ENCODE results near the gene CDHR3. TPM values are rescaled to one million over a fixed set of nuclear protein-coding genes. Genes with fewer than 3 reads are reported as not detected.
"Not testable (repeated sequence)": the region's sequence is repeated elsewhere in the genome, so short reads cannot be mapped to it uniquely, and the experiment has no call there.

The CDHR3 gene
- total RNA-seq, 1 experiment from 2014 or later: 0.58 TPM

- DNase-seq (ENCODE audit: low spot score): no peak
Measured at GRCh38 chr7:105958012-105958411, 5.1 kb upstream of the CDHR3 start.

GRCh38 chr7:105962353-105962752 lies 711 bp upstream of the CDHR3 start:
- DNase-seq (ENCODE audit: low spot score): no peak

DNA sequence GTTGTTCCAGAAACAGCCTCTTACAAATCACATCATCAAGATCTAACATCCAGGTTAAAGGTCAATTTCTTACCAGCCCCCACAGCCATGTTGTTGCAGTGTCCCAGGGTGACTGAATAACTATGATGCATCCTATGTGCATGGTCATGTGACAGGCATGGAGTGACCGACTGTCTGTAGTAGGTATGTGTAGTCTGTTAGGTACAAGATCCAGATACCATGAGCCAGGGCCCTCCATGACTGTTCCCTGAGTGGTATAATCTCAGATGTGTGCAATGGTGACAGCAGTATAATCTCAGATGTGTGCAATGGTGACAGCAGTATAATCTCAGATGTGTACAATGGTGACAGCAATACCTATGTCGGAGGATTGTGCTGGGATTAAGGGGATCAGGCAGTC lies 8.8 kb downstream of the CDHR3 start:
- DNase-seq (ENCODE audit: low spot score): no peak

- DNase-seq (ENCODE audit: low spot score): no peak
Measured at GRCh38 chr7:105972276-105972675, 9.2 kb downstream of the CDHR3 start.

GRCh38 chr7:105974471-105974870 lies 11.4 kb downstream of the CDHR3 start:
- DNase-seq (ENCODE audit: low spot score): no peak

- DNase-seq (ENCODE audit: low spot score): no peak
Measured at GRCh38 chr7:105975770-105976417, 12.8 kb downstream of the CDHR3 start.

GRCh38 chr7:105976868-105977267 lies 13.8 kb downstream of the CDHR3 start:
- no peak for DNase-seq (ENCODE audit: low spot score)

- no peak for DNase-seq (ENCODE audit: low spot score)
Measured at GRCh38 chr7:105978035-105978434, 15.0 kb downstream of the CDHR3 start.

DNA sequence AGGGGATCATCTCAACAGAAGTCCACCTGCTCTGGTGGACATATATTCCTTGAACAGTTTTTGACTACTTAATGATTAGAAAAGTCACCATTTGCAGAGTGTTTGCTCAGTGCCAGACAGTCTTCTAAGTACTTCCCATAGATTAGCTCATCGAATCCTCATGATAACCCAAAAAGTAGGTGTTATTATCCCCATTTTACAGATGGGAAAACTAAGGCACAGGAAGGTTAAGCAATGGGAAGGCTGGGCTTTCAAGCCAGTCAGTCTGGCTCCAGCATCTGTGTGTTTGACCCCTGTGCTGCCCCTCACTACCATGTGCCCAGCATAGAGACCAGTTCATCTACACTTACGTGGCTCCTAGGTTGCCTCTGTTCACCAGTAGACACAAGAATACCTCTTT lies 15.9 kb downstream of the CDHR3 start:
- no peak for DNase-seq (ENCODE audit: low spot score)

GRCh38 chr7:105979405-105979804 lies 16.3 kb downstream of the CDHR3 start:
- DNase-seq (ENCODE audit: low spot score): no peak

- no peak for DNase-seq (ENCODE audit: low spot score)
Measured at GRCh38 chr7:105980645-105981396, 17.8 kb downstream of the CDHR3 start.

DNA sequence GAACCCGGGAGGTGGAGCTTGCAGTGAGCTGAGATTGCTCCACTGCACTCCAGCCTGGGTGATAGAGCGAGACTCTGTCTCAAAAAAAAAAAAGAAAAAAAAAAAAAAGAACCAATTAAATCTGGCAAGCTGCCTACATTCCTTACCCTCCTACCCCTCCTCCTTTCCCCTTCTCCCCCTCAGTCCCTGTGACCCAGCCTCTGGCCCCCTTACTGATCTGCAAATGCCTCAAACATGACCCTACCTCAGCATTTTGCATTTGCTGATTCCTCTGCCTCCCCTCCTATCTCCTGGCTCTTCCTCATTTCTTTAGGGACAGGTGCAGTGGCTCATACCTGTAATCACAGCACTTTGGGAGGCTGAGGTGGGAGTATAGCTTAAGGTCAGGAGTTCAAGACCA lies 19.3 kb downstream of the CDHR3 start:
- no peak for DNase-seq (ENCODE audit: low spot score)

DNA sequence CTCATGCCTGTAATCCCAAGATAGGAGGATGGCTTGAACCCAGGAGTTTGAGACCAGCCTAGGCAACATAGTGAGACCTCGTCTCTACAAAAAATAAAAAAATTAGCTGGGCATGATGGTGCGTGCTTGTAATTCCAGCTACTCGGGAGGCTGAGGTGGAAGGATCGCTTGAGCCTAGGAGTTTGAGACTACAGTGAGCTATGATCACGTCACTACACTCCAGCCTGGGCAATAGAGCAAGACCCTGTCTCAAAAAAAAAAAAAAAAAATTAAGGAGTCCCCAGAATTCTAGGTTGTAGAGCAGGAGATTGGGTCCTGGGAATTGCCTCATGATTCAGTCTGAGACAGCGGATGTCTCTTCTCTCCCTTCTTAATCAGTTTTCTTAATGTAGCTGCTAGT lies 21.7 kb downstream of the CDHR3 start:
- DNase-seq (ENCODE audit: low spot score): not testable (repeated sequence)

GRCh38 chr7:105985229-105985628 lies 22.2 kb downstream of the CDHR3 start:
- DNase-seq (ENCODE audit: low spot score): no peak

- no peak for DNase-seq (ENCODE audit: low spot score)
Measured at GRCh38 chr7:105985672-105986215, 22.7 kb downstream of the CDHR3 start.

- DNase-seq (ENCODE audit: low spot score): no peak
Measured at GRCh38 chr7:105987046-105987445, 24.0 kb downstream of the CDHR3 start.

- no peak for DNase-seq (ENCODE audit: low spot score)
Measured at GRCh38 chr7:105988276-105988675, 25.2 kb downstream of the CDHR3 start.

DNA sequence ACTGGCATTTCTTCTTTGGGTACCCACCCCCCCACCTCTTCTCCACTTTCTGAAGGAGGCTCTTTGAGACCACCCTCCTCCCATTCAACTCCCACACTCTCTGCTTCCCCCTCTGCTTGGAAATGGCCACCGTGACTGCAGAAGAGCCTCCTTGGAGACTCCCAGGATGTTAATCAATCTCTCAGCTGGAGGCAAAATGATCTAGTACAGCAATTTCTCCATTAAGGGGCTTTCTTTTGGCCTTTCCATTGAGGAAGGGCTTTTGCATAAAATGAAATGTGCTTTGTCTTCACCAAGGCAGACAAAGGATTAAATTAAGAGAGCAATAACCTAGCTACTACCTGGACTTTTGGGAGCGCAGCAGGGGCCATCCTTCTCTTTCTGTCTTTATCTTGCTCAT lies 26.1 kb downstream of the CDHR3 start:
- no peak for DNase-seq (ENCODE audit: low spot score)

- no peak for DNase-seq (ENCODE audit: low spot score)
Measured at GRCh38 chr7:105989686-105990085, 26.6 kb downstream of the CDHR3 start.

DNA sequence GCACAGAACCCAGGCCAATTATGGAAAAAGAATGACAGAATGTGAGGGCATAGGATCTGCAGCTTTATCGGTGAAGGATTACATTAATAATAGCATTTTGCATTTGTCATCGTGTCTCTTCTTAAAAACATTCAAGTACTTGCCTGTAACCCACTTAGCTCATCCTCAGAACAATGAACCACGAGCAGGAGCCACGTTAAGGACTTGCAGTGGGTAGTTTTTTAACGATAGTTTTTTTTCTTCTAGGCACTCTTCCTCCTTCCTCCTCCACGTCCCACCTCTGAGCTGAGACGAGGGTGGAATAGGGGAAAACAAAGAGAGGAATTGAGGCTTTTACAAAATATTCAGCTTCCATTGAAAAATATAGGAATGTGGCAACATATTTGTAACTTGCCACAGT lies 27.1 kb downstream of the CDHR3 start:
- no peak for DNase-seq (ENCODE audit: low spot score)

DNA sequence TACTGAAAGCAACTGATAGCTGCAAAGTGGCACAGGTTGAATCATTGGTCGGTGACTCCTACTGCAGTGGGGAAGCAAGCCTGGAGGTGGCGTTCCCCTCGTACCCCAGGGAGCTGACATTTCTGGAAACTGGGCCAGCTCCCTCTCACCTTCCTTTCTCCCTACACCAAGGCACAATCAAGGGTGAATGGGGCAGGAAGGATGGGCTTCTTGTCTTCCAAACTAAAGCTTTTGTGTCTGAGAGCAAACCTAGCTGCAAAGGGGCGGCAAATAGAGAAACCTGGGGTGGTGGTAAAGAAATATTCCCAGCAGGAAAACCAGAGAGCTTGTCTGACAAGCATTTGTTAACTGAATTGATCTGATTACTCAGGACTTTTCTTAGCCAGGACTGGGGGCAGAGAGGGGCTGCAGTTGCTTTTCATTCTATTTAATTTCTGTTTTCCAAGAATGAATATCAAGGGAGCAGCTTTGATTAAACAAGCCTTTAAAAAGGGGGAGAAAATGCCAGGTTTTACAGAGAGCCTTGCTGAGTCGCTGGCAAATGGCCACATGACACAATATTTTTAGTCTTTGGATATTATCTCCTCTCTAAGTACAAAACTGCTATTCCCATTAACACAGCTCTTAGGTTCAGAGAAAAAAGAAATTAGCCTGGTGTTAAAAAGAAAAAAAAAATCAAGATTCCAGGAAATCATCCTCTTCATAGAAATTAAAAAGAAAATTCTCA lies 27.8 kb downstream of the CDHR3 start:
- no peak for DNase-seq (ENCODE audit: low spot score)

- DNase-seq (ENCODE audit: low spot score): no peak
Measured at GRCh38 chr7:105992905-105993304, 29.8 kb downstream of the CDHR3 start.

Measured in H4 (cell line).